Uterus (tissue), 2 donors: ENCODE results near the gene NLE1.

Source experiments
- CTCF ChIP-seq, 4 experiments: fragments of 200-600 bp in 2 of 4; fragments of 450-650 bp in 2 of 4; sonication (generic) in 2 of 4; IDR thresholded peaks; one replicate each; pipeline ENCODE4 v1.5.1; 2016 to 2019; ENCODE audit warnings: antibody characterized with exemption in 4 of 4, mild to moderate bottlenecking in 2 of 4, moderate library complexity in 1 of 4
- POLR2A ChIP-seq, 2 donors: fragments of 450-650 bp; IDR thresholded peaks; one replicate each; pipeline ENCODE4 v1.6.1; 2016; ENCODE audit warnings: antibody characterized with exemption in 2 of 2, mild to moderate bottlenecking in 1 of 2, moderate library complexity in 1 of 2

- TF ChIP-seq CTCF (IDR thresholded peaks at IDR 0.05) (no peak), POLR2A (IDR thresholded peaks at IDR 0.05) (no peak)
These were observed 55.9 kb downstream of the NLE1 start for GRCh38 chr17:35086164-35086563.
